ENCODE measurements around the gene PLEKHG5.
"Not testable (repeated sequence)": the region's sequence is repeated elsewhere in the genome, so short reads cannot be mapped to it uniquely, and the experiment has no call there.

Gene PLEKHG5

GRCh38 chr1:6446665-6447015, 44.8 kb downstream of the PLEKHG5 start:
- DNase-seq (ENCODE audit: low read depth in 2 of 2) = no peak

- DNase-seq (ENCODE audit: low read depth in 2 of 2) = not testable (repeated sequence)
These were observed 45.5 kb downstream of the PLEKHG5 start for GRCh38 chr1:6445929-6446328.

GRCh38 chr1:6445062-6445763, 46.3 kb downstream of the PLEKHG5 start:
- peak in 1 of 2 donors; percentile 29 for DNase-seq (ENCODE audit: low read depth in 2 of 2)

GRCh38 chr1:6444377-6444776, 47.1 kb downstream of the PLEKHG5 start:
- DNase-seq (ENCODE audit: low read depth in 2 of 2) = no peak

GRCh38 chr1:6443339-6444115, 47.9 kb downstream of the PLEKHG5 start:
- no peak for DNase-seq (ENCODE audit: low read depth in 2 of 2)

GRCh38 chr1:6441586-6441985, 49.9 kb downstream of the PLEKHG5 start:
- DNase-seq (ENCODE audit: low read depth in 2 of 2) = no peak

GRCh38 chr1:6440198-6441126, 51.0 kb downstream of the PLEKHG5 start:
- DNase-seq (ENCODE audit: low read depth in 2 of 2) = peak; percentile 58 to 68

- DNase-seq (ENCODE audit: low read depth in 2 of 2) = peak; percentile 61 to 72
These were observed 53.4 kb downstream of the PLEKHG5 start for GRCh38 chr1:6438047-6438525.

GRCh38 chr1:6437012-6437700, 54.3 kb downstream of the PLEKHG5 start:
- not testable (repeated sequence) for DNase-seq (ENCODE audit: low read depth in 2 of 2)

GRCh38 chr1:6436277-6436676, 55.2 kb downstream of the PLEKHG5 start:
- not testable (repeated sequence) for DNase-seq (ENCODE audit: low read depth in 2 of 2)

GRCh38 chr1:6435547-6435946, 55.9 kb downstream of the PLEKHG5 start:
- no peak for DNase-seq (ENCODE audit: low read depth in 2 of 2)

GRCh38 chr1:6435129-6435528, 56.3 kb downstream of the PLEKHG5 start:
- no peak for DNase-seq (ENCODE audit: low read depth in 2 of 2)

- no peak for DNase-seq (ENCODE audit: low read depth in 2 of 2)
These were observed 57.3 kb downstream of the PLEKHG5 start for GRCh38 chr1:6434186-6434585.

GRCh38 chr1:6431645-6432579, 59.6 kb downstream of the PLEKHG5 start:
- DNase-seq (ENCODE audit: low read depth in 2 of 2) = not testable (repeated sequence)

- DNase-seq (ENCODE audit: low read depth in 2 of 2) = not testable (repeated sequence)
These were observed 61.6 kb downstream of the PLEKHG5 start for GRCh38 chr1:6429660-6430411.

GRCh38 chr1:6428453-6428852, 63.0 kb downstream of the PLEKHG5 start:
- DNase-seq (ENCODE audit: low read depth in 2 of 2) = not testable (repeated sequence)

GRCh38 chr1:6427441-6428390, 63.8 kb downstream of the PLEKHG5 start:
- DNase-seq (ENCODE audit: low read depth in 2 of 2) = no peak

- no peak for DNase-seq (ENCODE audit: low read depth in 2 of 2)
These were observed 64.5 kb downstream of the PLEKHG5 start for GRCh38 chr1:6426972-6427350.

Measured in stimulated activated CD4-positive, alpha-beta T cell treated with anti-CD3 and anti-CD28 coated beads, Interleukin-1b, Interleukin-23, amount 100 ng/mL, for 4 hours (primary cell).